Heart left ventricle (tissue), 16 donors: ENCODE measurements around the gene BICD2. TPM values are rescaled to one million over a fixed set of nuclear protein-coding genes. Genes with fewer than 3 reads are reported as not detected.

Source experiments
- ATAC-seq, 4 donors: fragments of 200-7000 bp; cut with Tn5 transposase; one replicate each; pipeline ENCODE4 v1.9.1; 2020 to 2022; ENCODE audit warnings: moderate library complexity in 4 of 4, mild to moderate bottlenecking in 3 of 4, moderate number of reproducible peaks in 1 of 4
- DNase-seq, 5 donors: peaks; one replicate each; pipeline ENCODE4 v3.0.0-alpha.2; 2020
- H3K27ac ChIP-seq, 12 donors: fragments of 200-600 bp; sonication (generic) in 4 of 12; one replicate each; pipeline versions ENCODE4 v1.5.0 to v1.8.0; 2016 to 2022; ENCODE audit warnings: mild to moderate bottlenecking in 2 of 12
- H3K27me3 ChIP-seq, 9 donors: fragments of 200-600 bp; sonication (generic) in 2 of 9; one replicate each; pipeline versions ENCODE4 v1.5.1 to v1.8.0; 2016 to 2022; ENCODE audit warnings: mild to moderate bottlenecking in 3 of 9
- H3K36me3 ChIP-seq, 9 donors: fragments of 200-600 bp; sonication (generic) in 2 of 9; one replicate each; pipeline versions ENCODE4 v1.5.0 to v1.8.0; 2018 to 2022; ENCODE audit warnings: mild to moderate bottlenecking in 2 of 9
- H3K4me1 ChIP-seq, 12 donors: fragments of 200-600 bp; sonication (generic) in 4 of 12; one replicate each; pipeline versions ENCODE4 v1.5.0 to v1.8.0; 2016 to 2022; ENCODE audit warnings: mild to moderate bottlenecking in 3 of 12
- H3K4me3 ChIP-seq, 12 donors: fragments of 200-600 bp; sonication (generic) in 4 of 12; one replicate each; pipeline versions ENCODE4 v1.5.0 to v1.8.0; 2017 to 2022; ENCODE audit warnings: mild to moderate bottlenecking in 9 of 12, moderate library complexity in 4 of 12
- H3K9me3 ChIP-seq, 12 donors: fragments of 200-600 bp; sonication (generic) in 4 of 12; one replicate each; pipeline versions ENCODE4 v1.5.0 to v1.8.0; 2016 to 2022; ENCODE audit warnings: mild to moderate bottlenecking in 1 of 12
- CTCF ChIP-seq, 12 donors: fragments of 200-600 bp; sonication (generic) in 4 of 12; IDR thresholded peaks; one replicate each; pipeline versions ENCODE4 v1.5.0 to v1.8.0; 2018 to 2022; ENCODE audit warnings: antibody characterized with exemption in 12 of 12, mild to moderate bottlenecking in 5 of 12
- POLR2A ChIP-seq, 2 donors: fragments of 450-650 bp; IDR thresholded peaks; one replicate each; pipeline ENCODE4 v1.6.1; 2017; ENCODE audit warnings: antibody characterized with exemption in 2 of 2, mild to moderate bottlenecking in 2 of 2, moderate library complexity in 2 of 2
- WGBS, 4 donors: extraction: QIAGEN DNeasy Blood & Tissue Kit in 2 of 4; methylation state at CpG; one replicate each; pipeline versions ENCODE4 v1.1.5 to v1.1.7; 2013 to 2018; 5-methylcytosine and 5-hydroxymethylcytosine counted together
- intact Hi-C, 10 donors: fragments of 100-400 bp; cut with DNase I; formaldehyde crosslinking; loops; one replicate each; pipeline versions ENCODE4 v1.11.1 to v1.14.2; 2022
- polyA plus RNA-seq, 2 donors: library from polyadenylated mRNA; stranded (reverse); fragments of 200-250 nt; gene quantifications; one replicate each; pipeline ENCODE4 v1.2.3, GENCODE V29; 2013
- total RNA-seq, 9 donors: library from RNA; depleted of rRNA in 2 of 9; stranded (reverse); fragments of >200 nt in 2 of 9; fragmentation: NEBNext Ultra II Directional in 3 of 9; extraction: Animal tissue kit (Norgen Biotek cat#: 25700) in 3 of 9; gene quantifications; one replicate each; pipeline versions ENCODE4 v1.1.0 to v1.2.4, GENCODE V29; 2016 to 2023
- donor health status: ischemic (EF 13 %, LVEDD 7.1; RV severe dilation, severe dysfunction).
- donor health status: healthy with polysubstance abuse.
- donor health status: DM: no; HTN: yes; CAD: no.
- donor health status: DM: no; HTN: no; CAD: no.
- donor health status: ischemic (EF 25% LVEDD 6.9; RV normal size, moderate dysfunction).
- donor health status: ischemic (EF 25% LVEDD 5.7; RV mildly dilated, moderate dysfunction).
- donor health status: healthy.
- donor health status: DM: yes; HTN: yes; CAD: no.
- donor health status: ischemic (EF 35%, LVEDD 5.7; RV mildly dilated, moderate dysfunction).
- donor health status: nonischemic (EF 11% LVEDD 7.7; RV severe dilation, severe dysfunction).
- donor health status: DM: yes; HTN: yes; CAD: no.
- donor health status: PGD.
- donor health status: ischemic (EF 29% LVEDD 5.4; RV normal size, mild dysfunction).
- donor health status: nonischemic (EF 23%, LVEDD 6.1; RV moderate dilation, normal function).

BICD2 gene
- total and polyA plus RNA-seq, 11 donors, result 17.6 to 56.7 (median 35.9) TPM

GRCh38 chr9:92661743-92662142 is 102.9 kb downstream of the BICD2 start:
- DNase-seq, result no peak
- 84 to 95% (median 91%) methylated on average over 4 of the region's 4 CpGs for WGBS, 4 donors
- TF ChIP-seq POLR2A (IDR thresholded peaks at IDR 0.05) (no peak), CTCF (IDR thresholded peaks at IDR 0.05) (no peak)

More at GRCh38 chr9:92661743-92662142, 102.9 kb downstream of the BICD2 start:
- no peak overlapping the region for H3K27ac ChIP-seq
- intact Hi-C loops, result loop anchor here in 2 of 10 donors (10.0 kb wide), 2 partner anchors 53 to 337 kb away; partner anchors contain the start of genes CENPP (in 1 of the 2) and NOL8 (in 1 of the 2)
- H3K4me3 ChIP-seq, result no peak overlapping the region
- H3K9me3 ChIP-seq, result no peaks in the 10 kb centered on the region
- peaks cover 0 to 36% (median 18%) of the 10 kb centered on the region in 12 donors for H3K4me1 ChIP-seq
- peaks cover 0 to 32% (median 18%) of the 10 kb centered on the region in 9 donors for H3K36me3 ChIP-seq
- no peak for ATAC-seq
- no peaks in the 10 kb centered on the region for H3K27me3 ChIP-seq

Other genes with a start within 250 kb of the BICD2 start
- gene ECM2, start 228.8 kb downstream of the BICD2 start, total RNA-seq, result 10 to 100 TPM in 5 of 9 donors, 1 to 10 TPM in 4; 3.1 to 32.4 (median 10.1) TPM
- gene ECM2, start 228.8 kb downstream of the BICD2 start, polyA plus RNA-seq, result 1 to 10 TPM; 1.6 to 4.4 TPM
- 10 to 100 TPM in 2 of 9 donors, 1 to 10 TPM in 7; 5.8 to 10.1 (median 8.6) TPM for gene IPPK, start 94.7 kb downstream of the BICD2 start, total RNA-seq
- gene IPPK, start 94.7 kb downstream of the BICD2 start, polyA plus RNA-seq, result 10 to 100 TPM in 1 of 2 donors, 1 to 10 TPM in 1; 4.2 to 11.0 TPM
- 1 to 10 TPM; 4.0 to 8.9 (median 6.5) TPM for gene ZNF484, start 113.2 kb upstream of the BICD2 start, total RNA-seq
- 1 to 10 TPM; 1.1 to 2.0 TPM for gene ZNF484, start 113.2 kb upstream of the BICD2 start, polyA plus RNA-seq
- 10 to 100 TPM in 1 of 9 donors, 1 to 10 TPM in 8; 1.2 to 11.2 (median 1.8) TPM for gene FGD3, start 182.7 kb upstream of the BICD2 start, total RNA-seq
- 1 to 10 TPM; 1.5 to 1.6 TPM for gene FGD3, start 182.7 kb upstream of the BICD2 start, polyA plus RNA-seq